IPS-NIHi7 (cell line): ENCODE results near the gene NIPAL4.
A peak's percentile ranks its signal among the peaks of the same experiment; 100 is the strongest.
"Not testable (repeated sequence)": the region's sequence is repeated elsewhere in the genome, so short reads cannot be mapped to it uniquely, and the experiment has no call there.

ENCODE experiments used
- DNase-seq: peaks from one replicate; pipeline ENCODE4 v3.0.0; 2012; ENCODE audit warnings: mixed read lengths; ENCODE audit errors: extremely low spot score

NIPAL4 gene

GRCh38 chr5:157459715-157460599 is at the start of gene NIPAL4:
NIPAL4 (plus strand) TSS chr5:157460213; CDS start chr5:157460321, 108 bp downstream.
- peak; percentile 54 for DNase-seq

- DNase-seq, result no peak
These were observed 44.2 kb upstream of the NIPAL4 start for GRCh38 chr5:157415838-157416237.

DNA sequence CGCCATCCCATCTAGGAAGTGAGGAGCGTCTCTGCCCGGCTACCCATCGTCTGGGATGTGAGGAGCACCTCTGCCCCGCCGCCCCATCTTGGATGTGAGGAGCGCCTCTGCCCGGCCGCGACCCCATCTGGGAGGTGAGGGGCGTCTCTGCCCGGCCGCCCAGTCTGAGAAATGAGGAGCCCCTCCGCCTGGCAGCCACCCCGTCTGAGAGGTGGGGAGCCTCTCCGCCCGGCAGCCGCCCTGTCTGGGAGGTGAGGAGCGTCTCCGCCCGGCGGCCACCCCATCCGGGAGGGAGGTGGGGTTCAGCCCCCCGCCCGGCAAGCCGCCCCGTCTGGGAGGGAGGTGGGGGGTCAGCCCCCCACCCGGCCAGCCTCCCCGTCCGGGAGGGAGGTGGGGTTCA is 40.5 kb upstream of the NIPAL4 start:
- DNase-seq, result not testable (repeated sequence)

- DNase-seq, result not testable (repeated sequence)
These were observed 30.1 kb upstream of the NIPAL4 start for GRCh38 chr5:157429920-157430319.

DNA sequence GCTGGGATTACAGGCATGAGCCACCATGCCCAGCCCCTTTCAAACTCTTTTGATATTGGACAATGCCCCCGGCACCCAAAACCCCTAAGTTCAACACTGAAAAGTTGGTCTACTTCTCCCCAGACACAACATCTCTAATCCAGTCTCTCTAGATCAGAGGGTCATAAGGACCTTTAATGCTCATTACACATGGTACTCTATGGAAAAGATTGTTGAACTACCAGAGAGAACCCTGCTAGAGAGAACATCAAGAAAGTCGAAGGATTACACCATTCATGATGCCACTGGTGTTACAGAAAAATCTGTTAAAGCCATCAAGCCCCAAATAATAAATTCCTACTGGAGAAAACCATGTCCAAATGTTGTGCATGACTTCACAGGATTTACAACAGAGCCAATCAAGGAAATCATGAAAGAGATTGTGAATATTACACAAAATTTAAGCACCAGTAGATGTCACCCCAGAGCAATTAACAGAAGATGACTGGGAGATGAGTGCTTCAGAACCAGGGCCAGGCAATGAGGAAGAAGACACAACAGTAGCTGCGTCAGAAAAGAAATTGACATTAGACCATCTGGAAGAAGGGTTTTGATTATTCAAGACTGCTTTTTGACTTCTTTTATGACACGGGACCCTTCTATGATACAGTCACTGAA is 28.3 kb upstream of the NIPAL4 start:
- DNase-seq, result peak; percentile 53

DNA sequence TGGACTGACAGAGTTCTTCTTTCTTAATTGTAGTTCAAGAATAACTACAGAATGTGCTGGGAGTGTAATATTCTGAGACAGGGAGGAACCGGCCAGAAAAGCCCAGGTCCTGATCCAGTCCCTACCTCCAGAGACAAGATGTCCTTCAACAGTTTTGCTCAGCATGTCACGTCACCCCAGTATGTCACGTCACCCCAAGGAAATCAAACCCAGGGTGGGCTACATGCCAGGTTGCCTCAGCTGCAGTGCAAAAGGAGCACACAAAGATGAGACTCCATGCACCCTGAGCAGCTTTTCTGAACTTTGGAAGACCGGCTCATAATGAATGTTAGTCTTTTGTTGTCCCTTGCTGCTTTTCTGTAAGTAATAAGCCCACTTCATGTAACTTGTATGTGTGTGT is 25.9 kb upstream of the NIPAL4 start:
- DNase-seq, result no peak

DNA sequence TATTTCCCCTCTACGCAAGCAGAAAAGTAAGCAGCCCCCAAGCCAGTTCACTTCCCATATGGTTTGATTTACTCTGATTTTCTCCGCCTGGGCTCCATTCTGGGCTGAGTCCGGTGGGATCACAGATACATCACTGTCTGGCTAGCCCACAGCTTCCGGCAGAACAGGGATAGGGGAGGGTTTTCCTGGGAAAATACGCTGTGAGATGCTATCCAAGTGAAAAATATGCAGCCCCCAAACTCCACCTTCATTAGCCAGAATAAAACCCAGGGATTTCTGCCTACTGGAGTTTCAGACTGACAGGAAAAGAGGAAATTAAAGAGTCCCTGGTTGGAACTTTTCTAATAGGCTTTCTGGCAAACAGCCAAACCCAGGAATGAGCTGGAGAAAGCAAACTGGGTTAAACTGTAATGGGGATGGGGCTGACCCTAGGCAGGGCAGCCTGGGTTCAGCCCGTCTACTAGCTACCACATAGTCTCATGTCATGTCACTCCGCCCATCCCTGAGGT is 16.9 kb upstream of the NIPAL4 start:
- no peak for DNase-seq

- DNase-seq, result no peak
These were observed 15.8 kb upstream of the NIPAL4 start for GRCh38 chr5:157444224-157444623.

DNA sequence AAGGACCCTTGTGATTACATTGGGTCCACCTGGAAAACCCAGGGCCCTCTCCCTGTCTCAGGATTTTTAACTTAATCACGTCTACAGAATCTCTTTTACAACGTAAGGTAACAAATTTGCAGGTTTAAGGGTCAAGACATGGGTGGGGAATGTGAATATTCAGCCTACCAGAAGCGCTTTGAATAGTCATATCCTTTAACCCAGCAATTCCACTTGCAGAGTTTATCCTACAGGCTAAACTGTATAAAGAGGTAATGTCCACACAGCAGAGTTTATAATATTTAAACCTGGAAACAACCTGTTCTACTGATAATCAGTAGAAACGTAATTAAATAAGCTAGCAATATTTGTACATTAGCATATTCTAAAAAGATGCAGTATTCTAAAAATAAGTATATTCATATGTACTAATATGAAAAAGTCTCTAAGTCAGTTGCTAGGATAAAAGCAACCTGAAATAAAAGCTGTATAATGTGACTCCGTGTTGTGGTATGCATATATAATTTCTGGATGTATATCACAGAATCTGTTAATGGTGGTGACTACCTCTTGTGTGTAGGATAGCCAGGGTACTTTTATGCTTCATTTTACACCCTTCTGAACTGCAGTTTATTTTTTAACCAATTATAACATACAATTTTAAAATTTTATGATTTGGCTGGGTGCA is 14.1 kb upstream of the NIPAL4 start:
- DNase-seq, result no peak

DNA sequence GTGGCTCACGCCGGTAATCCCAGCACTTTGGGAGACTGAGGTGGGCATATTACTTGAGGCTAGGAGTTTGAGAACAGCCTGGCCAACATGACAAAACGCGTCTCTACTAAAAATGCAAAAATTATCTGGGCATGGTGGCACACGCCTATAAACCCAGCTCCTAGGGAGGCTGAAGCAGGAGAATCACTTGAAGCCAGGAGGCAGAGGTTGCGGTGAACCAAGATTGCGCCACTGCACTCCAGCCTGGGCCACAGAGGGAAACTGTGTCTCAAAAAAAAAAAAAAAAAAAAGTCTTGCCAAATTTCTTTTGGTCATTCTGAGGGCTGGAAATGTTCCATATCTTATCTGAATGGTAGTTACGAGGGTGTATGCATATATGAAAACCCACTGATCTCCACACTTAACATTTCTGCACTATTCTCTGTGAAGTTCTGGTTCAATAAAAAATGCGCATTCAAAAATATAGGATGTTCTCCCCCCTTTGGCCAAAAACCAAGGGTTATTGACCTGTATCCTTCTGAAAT is 13.5 kb upstream of the NIPAL4 start:
- no peak for DNase-seq

GRCh38 chr5:157447201-157447637 is 12.8 kb upstream of the NIPAL4 start:
- peak; percentile 49 for DNase-seq

- no peak for DNase-seq
These were observed 10.8 kb upstream of the NIPAL4 start for GRCh38 chr5:157449011-157449723.

GRCh38 chr5:157450024-157450423 is 10.0 kb upstream of the NIPAL4 start:
- no peak for DNase-seq

DNA sequence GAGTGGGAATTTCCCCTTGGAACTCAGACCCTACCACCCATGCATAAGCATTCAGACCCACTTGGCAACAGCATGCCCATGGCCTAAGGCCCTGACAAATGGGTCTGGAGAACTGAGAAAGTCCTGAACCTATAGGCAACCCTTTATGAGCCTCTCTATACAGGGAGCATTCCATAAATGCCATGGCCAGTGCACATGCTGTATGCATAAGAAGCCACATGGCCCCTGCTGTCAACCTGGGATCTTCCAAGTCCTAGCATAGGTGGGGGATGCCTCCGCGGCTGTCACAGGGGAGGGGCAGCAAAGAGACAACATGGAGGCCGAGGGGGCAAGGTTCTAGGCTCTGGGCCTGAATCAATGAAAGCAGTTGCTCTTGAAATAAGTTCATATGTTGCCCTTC is 8.2 kb upstream of the NIPAL4 start:
- DNase-seq, result no peak

GRCh38 chr5:157454273-157454672 is 5.7 kb upstream of the NIPAL4 start:
- DNase-seq, result no peak

GRCh38 chr5:157455057-157455456 is 5.0 kb upstream of the NIPAL4 start:
- no peak for DNase-seq

DNA sequence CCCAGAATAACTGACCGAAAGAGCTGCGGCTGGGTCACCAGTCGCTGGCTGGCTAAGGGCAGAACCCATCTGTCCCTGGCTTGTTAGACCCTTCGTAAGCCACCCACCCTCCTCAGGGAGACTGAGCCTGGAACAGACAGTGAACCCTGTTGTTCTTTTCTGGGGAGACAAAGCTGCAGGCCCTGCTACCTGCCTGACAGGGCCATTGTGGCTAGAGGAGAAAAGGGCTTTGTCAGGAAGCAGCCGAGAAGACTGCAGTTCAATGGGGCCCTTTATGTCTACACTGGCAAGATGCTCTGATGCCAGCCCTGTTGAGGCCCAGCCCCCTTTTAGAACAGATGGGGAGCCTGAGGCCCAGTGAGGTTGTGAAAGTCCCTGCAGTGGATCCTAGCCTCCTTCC is 3.7 kb upstream of the NIPAL4 start:
- DNase-seq, result no peak

GRCh38 chr5:157457391-157457790 is 2.6 kb upstream of the NIPAL4 start:
- no peak for DNase-seq

DNA sequence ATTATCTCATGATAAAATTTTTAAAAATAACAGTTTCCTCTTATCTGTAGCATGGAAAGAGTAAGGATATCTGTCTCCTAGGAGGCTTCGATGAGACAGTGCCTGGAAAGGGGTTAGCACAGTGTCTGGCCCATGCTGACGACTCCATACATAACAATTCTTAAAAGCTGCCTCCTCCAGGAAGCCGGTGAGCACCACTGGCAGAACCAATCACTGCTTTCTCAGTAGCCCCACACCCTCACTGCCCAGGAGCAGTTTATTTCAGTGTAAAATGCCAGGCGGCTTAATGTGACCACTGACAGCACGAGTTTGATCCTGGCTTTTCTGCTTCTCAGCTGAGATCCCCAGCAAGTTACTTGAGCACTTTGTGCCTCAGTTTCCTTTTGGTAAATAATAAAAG is 1.2 kb upstream of the NIPAL4 start:
- no peak for DNase-seq

DNA sequence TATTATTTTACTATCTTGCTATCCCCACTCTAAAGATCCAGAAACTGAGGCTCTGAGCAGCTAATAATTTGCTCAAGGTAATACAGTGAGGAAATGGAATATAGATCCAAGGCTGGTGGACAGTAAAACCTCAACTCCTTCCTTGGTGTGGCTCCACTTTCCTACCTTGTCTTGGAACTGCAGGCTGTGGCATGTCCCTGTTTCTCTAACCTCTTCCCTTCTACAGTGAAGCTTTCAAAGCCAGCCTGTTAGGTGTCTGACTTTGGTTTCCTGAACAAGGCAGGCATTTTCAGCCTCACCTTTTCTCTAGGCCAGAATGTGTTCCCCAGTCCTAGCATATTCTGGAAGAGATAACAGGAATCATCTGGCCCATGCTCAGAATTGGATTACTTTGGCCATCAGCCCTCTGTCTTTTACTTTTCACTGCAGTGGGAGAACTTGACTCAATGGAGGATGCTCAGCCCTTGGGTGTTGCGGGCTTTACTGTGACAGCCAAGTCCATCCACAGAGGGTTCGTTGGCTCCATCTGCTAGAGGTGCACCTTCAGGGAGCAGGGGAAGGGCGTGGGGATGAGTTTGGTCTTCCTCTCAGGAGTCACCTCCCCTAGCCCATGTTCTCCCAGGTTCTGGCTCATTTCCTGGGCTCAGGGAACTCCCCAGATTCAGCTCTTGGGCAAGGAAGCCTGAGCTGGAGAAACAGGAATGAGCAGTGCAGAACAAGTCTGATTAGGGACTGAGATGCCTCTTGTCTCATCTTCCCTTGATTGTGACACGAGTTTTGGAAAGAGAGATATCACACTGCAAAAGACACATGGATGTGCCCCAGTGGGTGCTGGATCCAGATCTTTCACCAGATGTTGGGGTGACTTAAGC is 1.1 kb downstream of the NIPAL4 start:
- DNase-seq, result no peak
